ENCODE data around the gene DFFA.

GRCh38 chr1:10424651-10425050 is 47.7 kb downstream of the DFFA start:
- TF ChIP-seq CTCF (IDR thresholded peaks at IDR 0.05; ENCODE audit: insufficient read depth, low read length, poor library complexity, severe bottlenecking) = no peak
- no peak for TF ChIP-seq EZH2phosphoT487 (conservative IDR thresholded peaks at IDR 0.05; ENCODE audit: low read length)

All from SU-DHL-6 (cell line).